GM12865 (cell line): Measurements from ENCODE around the gene SNX33.

Experiments
- DNase-seq: peaks from one replicate; pipeline ENCODE4 v3.0.0; 2010; ENCODE audit warnings: low read depth
- H3K4me3 ChIP-seq: 2 replicates; pipeline ENCODE4 v1.5.1; 2011; ENCODE audit warnings: mild to moderate bottlenecking, low read depth, low read length, control low read depth
- CTCF ChIP-seq: IDR thresholded peaks from 2 replicates; pipeline ENCODE4 v1.5.1; 2011; ENCODE audit warnings: low read length, control low read depth, low read depth, inconsistent platforms; ENCODE audit not compliant: insufficient read depth; ENCODE audit errors: missing control alignments

SNX33 gene

GRCh38 chr15:75650908-75651809 lies 3.4 kb downstream of the SNX33 start:
- TF ChIP-seq CTCF, result no peak

GRCh38 chr15:75651810-75652543 lies 4.3 kb downstream of the SNX33 start:
- no peak for TF ChIP-seq CTCF
- no peak for DNase-seq
- H3K4me3 ChIP-seq, result no peak overlapping the region

More at GRCh38 chr15:75650908-75651809, 3.4 kb downstream of the SNX33 start:
- H3K4me3 ChIP-seq, result no peak overlapping the region
- no peak for DNase-seq

GRCh38 chr15:75653347-75653913 lies 5.7 kb downstream of the SNX33 start:
- no peak overlapping the region for H3K4me3 ChIP-seq

GRCh38 chr15:75654201-75654907 lies 6.6 kb downstream of the SNX33 start:
- no peak for TF ChIP-seq CTCF
- H3K4me3 ChIP-seq, result no peak overlapping the region
- no peak for DNase-seq

More at GRCh38 chr15:75653347-75653913, 5.7 kb downstream of the SNX33 start:
- TF ChIP-seq CTCF, result no peak
- DNase-seq, result no peak

- TF ChIP-seq CTCF, result no peak
- no peak for DNase-seq
Measured at GRCh38 chr15:75655931-75656330, 8.2 kb downstream of the SNX33 start.

GRCh38 chr15:75656331-75656730 lies 8.6 kb downstream of the SNX33 start:
- TF ChIP-seq CTCF, result no peak
- no peak for DNase-seq
- no peak overlapping the region for H3K4me3 ChIP-seq

More at GRCh38 chr15:75655931-75656330, 8.2 kb downstream of the SNX33 start:
- no peak overlapping the region for H3K4me3 ChIP-seq
